ENCODE data around the gene KIF19. TPM values are rescaled to one million over a fixed set of nuclear protein-coding genes. Genes with fewer than 3 reads are reported as not detected.
A peak's percentile ranks its signal among the peaks of the same experiment; 100 is the strongest.

Gene KIF19
- total and polyA plus RNA-seq, 4 donors = 4.2 to 12.7 (median 6.7) TPM

DNA sequence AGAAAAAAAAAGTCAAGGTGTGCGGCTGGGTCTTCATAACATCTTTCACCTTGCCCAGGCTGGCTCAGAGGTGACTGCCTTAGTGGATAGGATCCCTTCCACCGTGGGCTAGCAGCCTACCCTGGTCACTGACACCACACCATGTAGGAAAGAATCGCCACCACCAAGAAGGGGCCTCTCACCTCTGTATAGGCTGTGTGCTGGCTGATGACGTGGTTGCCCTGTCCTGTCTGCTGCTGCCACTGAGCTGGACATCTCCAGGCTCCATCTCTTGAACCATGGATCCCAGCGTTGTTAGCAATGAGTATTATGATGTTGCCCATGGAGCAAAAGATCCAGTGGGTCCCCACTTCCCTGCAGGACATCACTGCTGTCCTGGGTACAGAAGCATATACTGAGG lies 41.2 kb downstream of the KIF19 start, which contains the start of gene GPR142:
GPR142 (plus strand) TSS at position 301 of the 400 bp plus-strand sequence. CDS start 2,035 bp downstream, outside the sequence.
- Histone ChIP-seq H3K9ac (ENCODE audit: insufficient read depth in 1 of 2, low read length in 2 of 2) (no peak within 1 kb of the TSS), H3K27ac (ENCODE audit: low read depth in 1 of 2, low read length in 1 of 2) (no peak within 1 kb of the TSS), H3K36me3 (ENCODE audit: control insufficient read depth in 4 of 4, insufficient read depth in 4 of 4, low read length in 4 of 4) (no peaks in the 10 kb centered on the region), H3K27me3 (ENCODE audit: control insufficient read depth in 3 of 3, insufficient read depth in 3 of 3, low read length in 2 of 3) (no peaks in the 10 kb centered on the region), H3K9me3 (ENCODE audit: control insufficient read depth in 4 of 4, insufficient read depth in 3 of 4, low read length in 3 of 4) (no peaks in the 10 kb centered on the region), H3K4me1 (ENCODE audit: control insufficient read depth in 5 of 5, insufficient read depth in 5 of 5, low read length in 5 of 5) (peaks cover 0 to 9% (median 2%) of the 10 kb centered on the region in 5 donors), H3K4me3 (no peak within 1 kb of the TSS)
- DNase-seq = no peak
- TF ChIP-seq, protein P1, sequence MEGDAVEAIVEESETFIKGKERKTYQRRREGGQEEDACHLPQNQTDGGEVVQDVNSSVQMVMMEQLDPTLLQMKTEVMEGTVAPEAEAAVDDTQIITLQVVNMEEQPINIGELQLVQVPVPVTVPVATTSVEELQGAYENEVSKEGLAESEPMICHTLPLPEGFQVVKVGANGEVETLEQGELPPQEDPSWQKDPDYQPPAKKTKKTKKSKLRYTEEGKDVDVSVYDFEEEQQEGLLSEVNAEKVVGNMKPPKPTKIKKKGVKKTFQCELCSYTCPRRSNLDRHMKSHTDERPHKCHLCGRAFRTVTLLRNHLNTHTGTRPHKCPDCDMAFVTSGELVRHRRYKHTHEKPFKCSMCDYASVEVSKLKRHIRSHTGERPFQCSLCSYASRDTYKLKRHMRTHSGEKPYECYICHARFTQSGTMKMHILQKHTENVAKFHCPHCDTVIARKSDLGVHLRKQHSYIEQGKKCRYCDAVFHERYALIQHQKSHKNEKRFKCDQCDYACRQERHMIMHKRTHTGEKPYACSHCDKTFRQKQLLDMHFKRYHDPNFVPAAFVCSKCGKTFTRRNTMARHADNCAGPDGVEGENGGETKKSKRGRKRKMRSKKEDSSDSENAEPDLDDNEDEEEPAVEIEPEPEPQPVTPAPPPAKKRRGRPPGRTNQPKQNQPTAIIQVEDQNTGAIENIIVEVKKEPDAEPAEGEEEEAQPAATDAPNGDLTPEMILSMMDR (IDR thresholded peaks at IDR 0.05; ENCODE audit: control extremely low read depth, extremely low read depth) = no peak
- no peak for ATAC-seq (ENCODE audit: insufficient read depth, low FRiP score)
- 82 to 89% methylated on average over 5 of the region's 5 CpGs for whole genome bisulfite sequencing, 2 donors

DNA sequence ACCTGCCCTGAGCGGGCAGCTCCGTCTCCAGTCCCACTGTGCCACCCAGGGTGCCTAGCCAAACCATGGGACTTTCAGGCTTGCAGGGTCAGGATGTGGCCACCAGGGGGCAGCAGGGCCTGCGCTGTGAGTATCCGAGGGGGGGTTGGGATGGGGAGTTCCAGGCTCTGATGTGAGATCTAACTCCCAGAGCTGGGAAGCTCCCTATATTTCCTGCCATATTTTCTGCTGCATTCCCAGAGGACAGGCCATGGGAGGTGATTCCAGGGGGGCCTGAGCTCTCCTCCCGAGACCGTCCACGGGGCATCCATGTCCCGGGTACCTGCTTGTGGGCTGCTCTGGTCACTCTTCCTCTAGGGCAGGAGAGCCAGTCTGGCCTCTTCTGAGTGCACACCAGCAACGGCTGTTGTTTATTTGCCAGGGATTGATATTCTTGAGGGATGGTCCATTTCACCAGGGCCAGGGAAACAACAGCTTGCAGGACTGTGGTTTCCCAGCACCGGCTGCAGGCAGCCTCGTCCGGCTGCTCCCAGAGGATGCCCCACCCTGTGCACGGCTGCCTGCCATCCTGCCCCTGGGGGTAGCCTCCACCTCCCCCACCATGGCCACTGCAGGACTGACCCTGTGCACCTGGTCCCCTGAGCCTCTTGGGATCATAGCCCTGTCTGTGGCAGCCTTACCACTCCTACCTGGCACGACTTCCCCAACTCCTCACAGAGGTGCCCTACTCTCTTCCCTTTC lies 42.5 kb downstream of the KIF19 start:
- H3K27me3 ChIP-seq (ENCODE audit: control insufficient read depth in 3 of 3, insufficient read depth in 3 of 3, low read length in 2 of 3) = no peaks in the 10 kb centered on the region
- no peaks in the 10 kb centered on the region for H3K36me3 ChIP-seq (ENCODE audit: control insufficient read depth in 4 of 4, insufficient read depth in 4 of 4, low read length in 4 of 4)
- no peak overlapping the region for H3K9ac ChIP-seq (ENCODE audit: insufficient read depth in 1 of 2, low read length in 2 of 2)
- H3K9me3 ChIP-seq (ENCODE audit: control insufficient read depth in 4 of 4, insufficient read depth in 3 of 4, low read length in 3 of 4) = no peaks in the 10 kb centered on the region
- TF ChIP-seq, protein P1 (IDR thresholded peaks at IDR 0.05; ENCODE audit: control extremely low read depth, extremely low read depth) = peak; percentile 86
- 13 to 19% methylated on average over 14 of the region's 14 CpGs for WGBS, 2 donors
- H3K27ac ChIP-seq (ENCODE audit: low read depth in 1 of 2, low read length in 1 of 2) = no peak overlapping the region
- no peak overlapping the region for H3K4me3 ChIP-seq
- DNase-seq (peak; percentile 45 to 63 (median 62)), ATAC-seq (ENCODE audit: insufficient read depth, low FRiP score) (peak; percentile 78)
- H3K4me1 ChIP-seq (ENCODE audit: control insufficient read depth in 5 of 5, insufficient read depth in 5 of 5, low read length in 5 of 5) = peaks cover 0 to 6% (median 2%) of the 10 kb centered on the region in 5 donors

DNA sequence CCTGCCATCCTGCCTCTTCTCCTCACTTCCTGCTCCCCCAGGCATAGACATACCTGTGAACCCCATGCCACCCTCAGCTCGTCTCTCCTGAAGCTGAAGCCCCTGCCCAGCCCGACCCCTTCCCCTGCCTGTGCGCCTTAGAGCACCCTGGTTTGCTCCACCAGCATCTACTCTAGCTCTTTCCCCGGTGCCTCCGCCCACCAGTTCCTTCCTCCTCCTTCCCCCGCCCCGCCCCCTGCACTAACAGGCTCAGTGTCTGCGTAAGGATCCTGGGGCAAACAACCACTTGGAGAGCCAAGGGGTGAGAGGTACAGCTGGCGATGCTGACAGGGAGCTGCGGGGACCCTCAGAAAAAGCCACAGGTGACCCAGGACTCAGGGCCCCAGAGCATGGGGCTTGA lies 43.2 kb downstream of the KIF19 start:
- TF ChIP-seq, protein P1 (IDR thresholded peaks at IDR 0.05; ENCODE audit: control extremely low read depth, extremely low read depth) = no peak
- no peak for ATAC-seq (ENCODE audit: insufficient read depth, low FRiP score)
- Histone ChIP-seq H3K9ac (ENCODE audit: insufficient read depth in 1 of 2, low read length in 2 of 2) (no peak overlapping the region), H3K27me3 (ENCODE audit: control insufficient read depth in 3 of 3, insufficient read depth in 3 of 3, low read length in 2 of 3) (no peaks in the 10 kb centered on the region), H3K4me1 (ENCODE audit: control insufficient read depth in 5 of 5, insufficient read depth in 5 of 5, low read length in 5 of 5) (peaks cover 0 to 11% (median 5%) of the 10 kb centered on the region in 5 donors), H3K4me3 (no peak overlapping the region), H3K36me3 (ENCODE audit: control insufficient read depth in 4 of 4, insufficient read depth in 4 of 4, low read length in 4 of 4) (no peaks in the 10 kb centered on the region), H3K9me3 (ENCODE audit: control insufficient read depth in 4 of 4, insufficient read depth in 3 of 4, low read length in 3 of 4) (no peaks in the 10 kb centered on the region), H3K27ac (ENCODE audit: low read depth in 1 of 2, low read length in 1 of 2) (no peak overlapping the region)
- no peak for DNase-seq
- WGBS, 2 donors = 16 to 17% methylated on average over 10 of the region's 10 CpGs
